ENCODE measurements around the gene PPCDC.

The PPCDC gene

GRCh38 chr15:75044258-75044878, 21.0 kb downstream of the PPCDC start:
- DNase-seq (ENCODE audit: low read depth in 2 of 2): no peak

DNA sequence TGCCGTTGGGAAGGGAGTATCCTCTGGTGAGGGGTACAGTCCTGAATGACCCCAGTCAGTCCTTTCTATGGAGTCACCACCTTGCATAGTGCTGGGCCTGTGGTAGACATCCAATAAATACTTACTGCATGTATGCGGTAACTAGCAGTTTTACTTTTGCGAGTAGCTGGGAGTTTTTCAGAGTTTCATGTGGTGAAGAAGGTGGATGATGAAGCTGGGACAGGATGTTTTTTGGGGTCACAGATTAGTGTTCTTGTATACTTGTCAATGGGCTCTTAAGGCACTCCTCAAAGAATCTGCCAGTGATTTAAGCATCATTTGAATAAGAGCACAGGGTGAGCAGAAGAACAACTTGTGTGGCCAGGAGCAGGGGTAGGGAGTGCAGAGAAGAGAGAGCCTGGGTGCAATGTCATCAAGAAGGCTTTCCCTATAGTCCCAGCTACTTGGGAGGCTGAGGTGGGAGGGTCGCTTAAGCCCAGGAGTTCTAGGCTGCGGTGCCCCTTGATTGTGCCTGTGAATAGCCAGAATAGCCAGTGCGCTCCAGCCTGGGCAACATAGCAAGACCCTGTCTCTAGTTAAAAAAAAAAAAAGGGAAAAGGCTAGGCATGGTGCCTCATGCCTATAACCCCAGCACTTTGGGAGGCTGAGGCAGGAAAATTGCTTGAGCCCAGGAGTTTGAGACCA, 22.1 kb downstream of the PPCDC start:
- DNase-seq (ENCODE audit: low read depth in 2 of 2): no peak

DNA sequence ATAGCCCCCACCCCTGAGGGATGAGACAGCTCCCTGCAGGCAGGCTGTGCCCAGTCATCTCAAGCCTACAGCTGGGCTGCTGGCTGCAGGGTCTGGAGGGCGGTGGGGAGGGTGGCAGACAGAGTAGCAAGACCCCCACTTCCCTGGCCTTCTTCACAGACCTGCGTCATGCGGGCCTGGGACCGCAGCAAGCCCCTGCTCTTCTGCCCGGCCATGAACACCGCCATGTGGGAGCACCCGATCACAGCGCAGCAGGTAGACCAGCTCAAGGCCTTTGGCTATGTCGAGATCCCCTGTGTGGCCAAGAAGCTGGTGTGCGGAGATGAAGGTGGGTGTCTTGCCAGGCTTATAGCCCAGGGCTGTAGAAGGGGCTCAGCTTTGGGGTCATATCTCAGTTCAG, 25.0 kb downstream of the PPCDC start:
- DNase-seq (ENCODE audit: low read depth in 2 of 2): no peak

DNA sequence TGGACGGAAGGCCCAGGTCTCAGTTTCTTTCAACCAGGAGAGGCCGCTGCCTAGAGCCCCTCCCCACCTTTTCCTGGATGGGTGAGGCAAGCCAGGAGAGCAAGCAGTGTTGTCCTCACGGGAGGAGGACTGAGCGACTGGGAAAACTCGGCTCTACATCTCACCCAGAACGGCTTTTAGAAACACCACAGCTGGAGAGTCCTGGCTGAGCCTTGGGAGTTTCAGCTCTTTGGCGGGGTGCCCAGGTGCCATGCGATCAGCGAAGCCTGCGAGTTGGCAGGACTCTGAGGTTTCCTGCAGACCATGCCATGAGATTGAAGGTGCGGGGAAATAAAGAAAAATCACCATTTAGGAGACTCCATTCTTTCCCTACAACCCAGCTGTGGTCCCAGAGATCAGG, 26.0 kb downstream of the PPCDC start:
- DNase-seq (ENCODE audit: low read depth in 2 of 2): no peak

- no peak for DNase-seq (ENCODE audit: low read depth in 2 of 2)
These were observed 26.9 kb downstream of the PPCDC start for GRCh38 chr15:75050283-75050682.

DNA sequence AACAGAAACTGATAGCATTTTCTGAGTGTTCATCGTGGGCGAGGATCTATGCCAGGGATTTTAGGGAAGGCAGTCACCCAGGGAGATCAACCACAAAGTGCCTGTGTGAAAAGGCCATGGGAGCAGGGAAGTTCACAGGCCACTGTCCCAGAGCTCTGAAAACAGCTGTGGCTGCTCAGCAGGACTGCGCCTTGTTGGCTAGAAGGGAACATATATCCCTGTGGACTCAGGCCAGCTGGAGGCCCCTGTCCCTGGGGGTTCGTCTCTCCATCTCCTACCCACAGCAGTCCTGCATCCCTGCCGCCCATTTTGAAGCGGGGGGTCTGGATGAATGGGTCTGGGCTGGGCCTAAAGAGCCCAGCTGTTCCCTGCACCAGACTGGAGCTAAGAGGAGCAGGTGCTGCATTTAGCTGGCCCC, 27.8 kb downstream of the PPCDC start:
- DNase-seq (ENCODE audit: low read depth in 2 of 2): no peak

DNA sequence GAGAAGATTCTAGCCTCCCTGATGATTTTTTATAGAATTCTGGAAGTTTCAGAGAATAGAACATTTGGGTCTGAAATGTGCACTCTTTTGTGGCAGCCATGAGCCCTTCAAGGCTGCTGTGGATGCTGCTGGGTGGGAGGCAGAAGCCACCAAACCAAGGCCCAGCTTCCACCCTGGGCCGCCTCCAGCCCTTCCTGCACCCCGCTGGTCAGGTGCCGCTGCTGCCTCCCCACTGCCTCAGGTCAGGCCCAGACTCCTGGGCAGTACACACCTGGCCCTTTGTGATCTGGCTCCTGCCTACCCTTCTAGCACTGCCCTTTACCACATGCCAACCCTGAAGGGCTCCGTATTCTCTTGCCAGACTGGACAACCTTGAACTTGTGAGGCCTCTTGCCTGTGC, 28.3 kb downstream of the PPCDC start:
- no peak for DNase-seq (ENCODE audit: low read depth in 2 of 2)

GRCh38 chr15:75052972-75053747, 29.8 kb downstream of the PPCDC start:
- no peak for DNase-seq (ENCODE audit: low read depth in 2 of 2)

GRCh38 chr15:75053748-75054125, 30.3 kb downstream of the PPCDC start:
- no peak for DNase-seq (ENCODE audit: low read depth in 2 of 2)

DNA sequence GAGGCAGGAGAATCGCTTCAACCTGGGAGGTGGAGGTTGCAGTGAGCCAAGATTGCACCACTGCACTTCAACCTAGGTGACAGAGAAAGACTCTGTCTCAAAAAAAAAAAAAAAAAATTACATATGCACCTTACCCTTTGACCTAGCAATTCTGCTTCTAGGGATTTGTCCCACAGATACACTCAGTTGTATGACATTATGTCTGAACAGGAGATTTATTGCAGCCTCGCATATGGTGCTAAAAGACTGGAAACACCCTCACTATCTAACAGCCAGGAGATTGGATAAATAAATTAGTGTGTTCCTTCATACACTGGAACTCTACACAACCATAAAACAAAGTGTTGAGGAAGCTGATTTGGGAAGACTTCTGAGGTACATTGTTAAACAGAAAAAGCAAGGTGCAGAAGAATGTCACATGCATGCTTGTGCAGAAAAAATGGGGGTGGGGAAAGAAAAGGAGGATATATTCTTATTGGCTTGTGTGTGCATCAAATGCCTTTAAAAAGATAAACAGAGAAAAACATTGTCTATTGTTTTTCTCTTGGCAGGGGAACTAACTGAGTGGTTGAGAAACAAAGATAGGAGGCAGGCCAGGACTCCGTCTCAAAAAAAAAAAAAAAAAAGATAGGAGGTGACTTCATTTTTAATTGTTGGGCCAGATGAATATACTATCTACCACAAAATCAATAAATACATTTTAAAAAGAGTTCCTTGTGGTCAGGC, 30.9 kb downstream of the PPCDC start:
- DNase-seq (ENCODE audit: low read depth in 2 of 2): no peak

DNA sequence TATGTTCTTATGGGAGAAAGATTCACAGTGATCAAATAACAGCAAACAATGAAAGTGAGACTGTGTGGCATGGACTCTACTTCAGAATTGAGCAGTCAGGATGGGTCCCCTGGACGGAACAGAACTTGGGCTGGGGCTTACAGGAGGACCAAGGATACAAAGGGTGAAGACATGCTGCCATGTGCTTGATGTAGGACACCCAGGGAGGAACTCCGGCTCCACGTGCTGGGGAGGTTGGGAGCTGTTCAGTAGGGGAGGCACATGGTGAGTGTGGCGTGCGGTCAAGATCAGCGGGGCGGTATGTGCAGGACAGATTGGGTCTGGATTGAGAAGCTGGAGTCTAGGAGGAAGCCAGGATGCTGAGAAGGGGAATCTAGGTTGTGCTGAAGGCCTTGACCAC, 32.6 kb downstream of the PPCDC start:
- DNase-seq (ENCODE audit: low read depth in 2 of 2): no peak

- DNase-seq (ENCODE audit: low read depth in 2 of 2): no peak
These were observed 34.9 kb downstream of the PPCDC start for GRCh38 chr15:75058127-75058905.

GRCh38 chr15:75059607-75060006, 36.2 kb downstream of the PPCDC start:
- no peak for DNase-seq (ENCODE audit: low read depth in 2 of 2)

- no peak for DNase-seq (ENCODE audit: low read depth in 2 of 2)
These were observed 37.9 kb downstream of the PPCDC start for GRCh38 chr15:75061272-75061671.

GRCh38 chr15:75062706-75063105, 39.3 kb downstream of the PPCDC start:
- DNase-seq (ENCODE audit: low read depth in 2 of 2): no peak

DNA sequence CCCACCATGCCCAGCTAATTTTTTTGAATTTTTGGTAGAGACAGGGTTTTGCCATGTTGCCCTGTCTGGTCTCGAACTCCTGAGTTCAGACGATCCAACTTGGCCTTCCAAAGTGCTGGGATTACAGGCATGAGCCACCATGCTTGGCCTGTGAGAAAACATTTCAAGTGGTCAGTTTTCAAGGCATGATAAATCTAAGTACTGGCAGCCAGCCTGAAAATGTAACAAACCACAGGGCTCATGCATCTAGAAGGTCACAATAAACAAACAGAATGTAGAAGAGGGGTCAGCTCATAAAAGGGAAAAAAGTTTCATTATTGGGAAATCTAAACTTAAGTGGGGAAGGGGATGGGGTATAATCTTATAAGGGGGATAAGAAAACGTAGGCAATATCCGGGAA, 39.9 kb downstream of the PPCDC start:
- no peak for DNase-seq (ENCODE audit: low read depth in 2 of 2)

DNA sequence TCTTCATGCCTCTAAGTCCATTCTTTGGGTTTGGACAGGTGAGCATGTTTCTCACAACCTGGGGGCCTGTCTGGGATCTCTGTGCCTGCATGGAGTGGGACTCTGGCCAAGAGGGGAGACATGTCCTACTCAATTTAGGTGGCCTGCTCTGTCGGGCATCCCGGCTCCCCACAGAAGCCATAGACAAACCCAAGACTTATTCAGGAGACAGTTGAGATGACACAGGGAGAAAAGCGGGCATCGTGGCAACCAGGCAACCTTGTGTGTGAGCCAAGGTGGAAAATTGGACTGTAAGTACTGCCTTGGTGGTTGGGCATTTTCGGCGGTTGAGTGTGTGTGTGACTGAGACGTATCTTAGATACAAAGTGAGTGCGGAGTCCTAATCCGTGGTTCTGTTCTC, 40.5 kb downstream of the PPCDC start:
- no peak for DNase-seq (ENCODE audit: low read depth in 2 of 2)

DNA sequence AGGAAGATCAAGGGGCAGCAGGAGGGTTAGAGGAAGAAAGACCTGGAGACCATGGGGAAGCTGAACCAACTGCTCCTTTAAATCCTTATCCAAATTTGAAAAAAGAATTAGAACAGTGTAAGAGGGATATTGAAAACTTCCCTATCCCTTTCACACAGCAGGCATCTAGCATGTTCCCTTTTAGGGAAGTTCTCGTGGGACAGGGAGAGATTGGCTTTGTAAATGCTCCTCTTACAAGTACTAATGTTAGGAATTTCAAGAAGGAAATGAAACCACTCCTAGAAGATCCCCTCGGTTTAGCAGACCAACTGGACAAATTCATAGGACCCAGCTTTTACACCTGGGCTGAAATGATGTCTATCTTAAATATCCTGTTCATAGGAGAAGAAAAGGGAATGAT, 41.5 kb downstream of the PPCDC start:
- DNase-seq (ENCODE audit: low read depth in 2 of 2): no peak

GRCh38 chr15:75065467-75065850, 42.1 kb downstream of the PPCDC start:
- DNase-seq (ENCODE audit: low read depth in 2 of 2): no peak

- no peak for DNase-seq (ENCODE audit: low read depth in 2 of 2)
These were observed 42.6 kb downstream of the PPCDC start for GRCh38 chr15:75065851-75066509.
